ENCODE data around the gene APLP2. TPM values are rescaled to one million over a fixed set of nuclear protein-coding genes. Genes with fewer than 3 reads are reported as not detected.
A peak's percentile ranks its signal among the peaks of the same experiment; 100 is the strongest.

The APLP2 gene
- total RNA-seq, 2 experiments from 2014 or later: 34.6 to 40.2 TPM

DNA sequence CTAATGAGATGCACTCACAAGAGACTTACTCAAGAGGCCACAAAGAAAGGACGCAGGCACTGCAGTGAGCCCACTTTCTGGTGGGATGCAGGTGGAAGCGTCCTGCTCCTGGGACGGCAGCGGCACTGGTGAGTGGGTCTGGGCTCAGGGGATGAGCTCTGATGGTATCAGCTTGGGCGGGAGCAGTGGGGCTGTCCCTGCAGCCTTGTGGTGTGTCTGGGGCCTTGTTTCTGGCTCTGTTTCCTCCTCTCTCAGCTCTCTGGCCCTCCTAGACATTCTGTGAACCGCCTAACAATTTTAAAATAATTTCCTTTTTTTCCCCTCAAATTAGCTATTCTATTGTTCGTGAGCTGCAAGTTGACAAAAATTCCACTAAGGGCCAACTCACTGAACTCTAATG, 81.1 kb downstream of the APLP2 start:
- Mint-ChIP-seq H3K4me3 (no peak overlapping the region), H3K36me3 (ENCODE audit: low read depth) (no peaks in the 10 kb centered on the region), H3K4me1 (peaks cover 10% of the 10 kb centered on the region), H3K27me3 (no peaks in the 10 kb centered on the region), H3K9me3 (ENCODE audit: low read depth) (no peaks in the 10 kb centered on the region), H3K27ac (no peak overlapping the region)
- DNase-seq (no peak), ATAC-seq (no peak)
- intact Hi-C loops (cut with DNase I, micrococcal nuclease): no loop called here
- ChIA-PET CTCF (interaction anchor here (0.6 to 1.8 kb wide), 5 partner anchors 19 to 228 kb away, joined by 3 to 6 read pairs (median 3); no protein-coding TSS in a partner anchor), POLR2A (no interaction called here)

DNA sequence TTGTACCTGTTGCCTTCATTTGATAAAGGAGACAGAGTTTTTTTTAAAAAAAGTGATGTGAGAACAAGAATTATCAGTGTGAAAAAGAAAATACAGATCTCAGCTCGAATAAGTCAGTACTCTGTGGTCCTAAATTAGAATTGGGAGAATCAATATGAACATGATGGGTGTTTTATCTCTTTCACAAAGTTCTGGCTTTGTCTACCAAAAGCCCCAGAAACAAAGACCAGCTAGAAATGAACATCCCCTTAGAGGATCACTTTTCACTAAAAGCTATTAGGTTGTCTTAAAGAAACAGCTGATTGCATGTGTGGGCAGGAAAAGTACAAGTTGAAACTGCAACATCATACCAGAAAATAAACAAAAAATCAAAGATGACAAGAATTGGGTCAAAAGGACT, 81.5 kb downstream of the APLP2 start:
- ChIA-PET CTCF (interaction anchor here (0.6 to 1.8 kb wide), 6 partner anchors 19 to 778 kb away, joined by 3 to 6 read pairs (median 3); no protein-coding TSS in a partner anchor), POLR2A (no interaction called here)
- H3K9me3 Mint-ChIP-seq (ENCODE audit: low read depth): no peaks in the 10 kb centered on the region
- H3K36me3 Mint-ChIP-seq (ENCODE audit: low read depth): no peaks in the 10 kb centered on the region
- no peak overlapping the region for H3K27ac Mint-ChIP-seq
- H3K27me3 Mint-ChIP-seq: no peaks in the 10 kb centered on the region
- intact Hi-C loops (cut with DNase I, micrococcal nuclease): no loop called here
- DNase-seq (no peak), ATAC-seq (no peak)
- peaks cover 8% of the 10 kb centered on the region for H3K4me1 Mint-ChIP-seq
- H3K4me3 Mint-ChIP-seq: no peak overlapping the region

- no peak overlapping the region for H3K27ac Mint-ChIP-seq
- H3K27me3 Mint-ChIP-seq: peaks cover 28% of the 10 kb centered on the region
- no peaks in the 10 kb centered on the region for H3K36me3 Mint-ChIP-seq (ENCODE audit: low read depth)
- CTCF ChIA-PET: interaction anchor here (1.2 kb wide), 1 partner anchor 8 kb away, joined by 5 read pairs; no protein-coding TSS in a partner anchor
- no peaks in the 10 kb centered on the region for H3K9me3 Mint-ChIP-seq (ENCODE audit: low read depth)
- POLR2A ChIA-PET: no interaction called here
- DNase-seq: no peak
- ATAC-seq: no peak
- H3K4me3 Mint-ChIP-seq: no peak overlapping the region
- peaks cover 8% of the 10 kb centered on the region for H3K4me1 Mint-ChIP-seq
- intact Hi-C loops (cut with DNase I, micrococcal nuclease): no loop called here
These were observed 86.7 kb downstream of the APLP2 start for GRCh38 chr11:130156108-130157022.

- Mint-ChIP-seq H3K27ac (no peak overlapping the region), H3K9me3 (ENCODE audit: low read depth) (no peaks in the 10 kb centered on the region), H3K4me3 (no peak overlapping the region), H3K27me3 (peaks cover 33% of the 10 kb centered on the region), H3K4me1 (peaks cover 8% of the 10 kb centered on the region), H3K36me3 (ENCODE audit: low read depth) (no peaks in the 10 kb centered on the region)
- no peak for ATAC-seq
- ChIA-PET POLR2A (no interaction called here), CTCF (no interaction called here)
- intact Hi-C loops (cut with DNase I, micrococcal nuclease): no loop called here
- DNase-seq: no peak
These were observed 87.4 kb downstream of the APLP2 start for GRCh38 chr11:130157101-130157500.

GRCh38 chr11:130157840-130158239, 88.1 kb downstream of the APLP2 start:
- DNase-seq (no peak), ATAC-seq (no peak)
- ChIA-PET CTCF (interaction anchor here (0.6 to 0.8 kb wide), 2 partner anchors 21 to 156 kb away, joined by 3 read pairs; no protein-coding TSS in a partner anchor), POLR2A (no interaction called here)
- no peak overlapping the region for H3K4me3 Mint-ChIP-seq
- intact Hi-C loops (cut with DNase I, micrococcal nuclease): no loop called here
- no peaks in the 10 kb centered on the region for H3K36me3 Mint-ChIP-seq (ENCODE audit: low read depth)
- H3K27me3 Mint-ChIP-seq: peaks cover 38% of the 10 kb centered on the region
- peaks cover 8% of the 10 kb centered on the region for H3K4me1 Mint-ChIP-seq
- no peaks in the 10 kb centered on the region for H3K9me3 Mint-ChIP-seq (ENCODE audit: low read depth)
- H3K27ac Mint-ChIP-seq: no peak overlapping the region

- Mint-ChIP-seq H3K27ac (no peak overlapping the region), H3K4me3 (no peak overlapping the region), H3K9me3 (ENCODE audit: low read depth) (no peaks in the 10 kb centered on the region), H3K36me3 (ENCODE audit: low read depth) (no peaks in the 10 kb centered on the region), H3K27me3 (peaks cover 43% of the 10 kb centered on the region), H3K4me1 (peaks cover 8% of the 10 kb centered on the region)
- no peak for ATAC-seq
- intact Hi-C loops (cut with DNase I, micrococcal nuclease): no loop called here
- no peak for DNase-seq
- CTCF ChIA-PET: no interaction called here
- POLR2A ChIA-PET: no interaction called here
These were observed 89.4 kb downstream of the APLP2 start for GRCh38 chr11:130159139-130159538.

DNA sequence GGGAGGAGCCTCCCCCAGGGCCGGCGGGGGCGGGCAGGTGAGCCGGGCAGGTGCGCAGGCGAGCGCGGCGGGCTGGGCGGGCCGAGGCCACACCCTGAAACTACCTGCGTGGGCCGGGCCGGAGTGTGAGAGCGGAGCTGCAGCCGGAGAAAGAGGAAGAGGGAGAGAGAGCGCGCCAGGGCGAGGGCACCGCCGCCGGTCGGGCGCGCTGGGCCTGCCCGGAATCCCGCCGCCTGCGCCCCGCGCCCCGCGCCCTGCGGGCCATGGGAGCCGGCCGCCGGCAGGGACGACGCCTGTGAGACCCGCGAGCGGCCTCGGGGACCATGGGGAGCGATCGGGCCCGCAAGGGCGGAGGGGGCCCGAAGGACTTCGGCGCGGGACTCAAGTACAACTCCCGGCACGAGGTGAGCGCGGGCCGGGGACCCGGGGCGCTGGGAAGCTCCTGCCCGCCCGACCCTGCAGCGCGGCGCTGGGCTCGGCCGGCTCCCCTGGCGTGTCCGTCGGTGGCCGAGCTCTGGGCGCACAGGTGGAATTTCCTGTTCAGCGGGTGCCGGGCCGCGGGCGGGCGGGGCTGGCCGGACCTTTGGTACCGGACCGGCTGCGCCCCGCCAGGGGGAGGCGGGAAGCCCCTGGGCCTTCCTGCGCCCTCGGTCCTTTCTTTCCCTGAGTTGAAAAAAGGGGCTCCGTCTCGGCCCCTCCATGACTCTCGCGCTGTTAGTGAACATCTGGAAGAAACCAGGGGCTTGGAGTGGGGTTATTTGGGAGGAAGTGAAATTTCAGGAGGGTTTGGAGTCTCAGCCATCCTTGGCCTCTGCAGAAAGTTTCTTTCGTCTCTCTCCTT, 90.2 kb downstream of the APLP2 start, which contains the start of gene ST14:
TSS of gene ST14 (plus strand) at position 126 of the 841 bp plus-strand sequence. CDS start at position 324, 198 bp downstream.
- POLR2A ChIA-PET: no interaction called here
- no peak within 1 kb of the TSS for H3K27ac Mint-ChIP-seq
- intact Hi-C loops (cut with DNase I, micrococcal nuclease): no loop called here

DNA sequence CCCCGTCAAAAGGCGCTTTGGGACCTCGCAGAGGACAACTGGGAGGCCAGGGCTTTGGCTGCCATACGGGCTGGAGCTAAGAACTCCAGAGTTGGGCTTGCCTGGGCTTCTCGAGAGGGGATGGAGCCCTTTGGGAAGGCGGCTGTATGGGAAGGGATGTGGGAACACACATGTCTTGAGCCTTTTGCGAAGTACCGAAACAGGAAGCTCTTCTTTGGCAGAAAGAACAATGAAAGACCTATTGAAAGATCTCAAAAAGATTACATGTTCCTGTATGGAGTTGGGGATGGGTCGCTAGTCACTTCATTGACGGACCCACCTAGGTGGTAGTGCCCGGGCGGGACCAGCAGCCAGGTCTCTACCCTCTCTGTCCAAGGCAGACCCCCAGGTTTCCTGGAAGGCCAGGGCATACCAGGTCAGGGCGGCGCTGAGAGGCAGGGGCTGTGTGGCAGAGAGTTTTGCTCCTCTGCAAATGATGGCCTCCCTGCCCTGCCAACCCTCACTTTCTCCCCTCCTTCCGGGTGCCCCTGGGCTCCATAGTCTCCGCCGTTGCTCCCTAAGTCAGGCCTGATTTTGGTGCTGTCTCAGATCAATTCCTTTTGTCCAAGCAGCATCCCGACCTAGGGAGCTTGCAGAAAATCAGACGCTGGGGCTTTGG, 90.9 kb downstream of the APLP2 start:
- Mint-ChIP-seq H3K27me3 (peaks cover 50% of the 10 kb centered on the region), H3K9me3 (ENCODE audit: low read depth) (no peaks in the 10 kb centered on the region), H3K36me3 (ENCODE audit: low read depth) (no peaks in the 10 kb centered on the region), H3K27ac (no peak overlapping the region), H3K4me1 (peaks cover 8% of the 10 kb centered on the region), H3K4me3 (peak overlapping the region; percentile 13)
- ChIA-PET CTCF (no interaction called here), POLR2A (no interaction called here)
- ATAC-seq (no peak), DNase-seq (no peak)
- intact Hi-C loops (cut with DNase I, micrococcal nuclease): no loop called here

More for the DNA sequence above, 90.2 kb downstream of the APLP2 start, which contains the start of gene ST14:
- ATAC-seq: no peak
- Mint-ChIP-seq H3K36me3 (ENCODE audit: low read depth) (no peaks in the 10 kb centered on the region), H3K9me3 (ENCODE audit: low read depth) (no peaks in the 10 kb centered on the region), H3K4me3 (peak within 1 kb of the TSS; percentile 13), H3K27me3 (peaks cover 43% of the 10 kb centered on the region), H3K4me1 (peaks cover 8% of the 10 kb centered on the region)
- CTCF ChIA-PET: no interaction called here
- no peak for DNase-seq

DNA sequence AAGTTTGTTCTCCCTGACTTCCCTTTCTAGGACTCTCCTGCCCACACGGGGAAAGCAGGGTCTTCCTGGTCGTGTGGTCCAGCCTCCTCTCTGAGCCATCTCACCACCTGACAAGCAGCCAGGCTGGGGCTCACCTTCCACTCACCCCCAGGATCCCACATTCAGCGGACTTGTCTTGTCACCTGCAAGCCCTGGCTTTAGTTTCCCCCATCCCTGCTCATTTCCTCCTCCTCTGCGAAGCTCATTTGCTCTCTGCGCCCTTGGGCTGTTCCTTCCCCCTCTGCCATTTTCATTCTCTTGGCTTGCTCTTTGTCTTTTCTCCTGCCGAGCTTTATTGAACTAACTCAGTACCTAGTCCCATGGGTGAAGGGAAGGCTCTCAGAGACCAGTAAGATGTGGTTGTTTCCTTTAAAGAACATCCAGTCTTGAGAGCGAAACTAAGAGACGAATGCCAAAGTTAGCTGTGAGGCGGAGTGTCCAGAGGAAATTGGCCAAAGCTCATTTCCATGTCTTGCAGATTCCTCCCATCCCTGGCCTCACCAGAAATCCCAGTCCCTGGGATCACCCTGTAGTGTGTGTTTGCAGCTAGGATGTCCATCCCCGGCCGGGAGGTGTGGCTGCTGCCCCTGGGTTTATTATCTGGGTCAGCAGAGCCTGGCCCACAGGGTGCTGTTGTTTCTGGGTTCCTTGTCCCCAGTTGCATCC, 91.9 kb downstream of the APLP2 start:
- Mint-ChIP-seq H3K27me3 (peaks cover 53% of the 10 kb centered on the region), H3K4me3 (no peak overlapping the region), H3K9me3 (ENCODE audit: low read depth) (no peaks in the 10 kb centered on the region), H3K4me1 (peaks cover 8% of the 10 kb centered on the region), H3K36me3 (ENCODE audit: low read depth) (no peaks in the 10 kb centered on the region), H3K27ac (no peak overlapping the region)
- ChIA-PET POLR2A (no interaction called here), CTCF (no interaction called here)
- DNase-seq (no peak), ATAC-seq (no peak)
- intact Hi-C loops (cut with DNase I, micrococcal nuclease): no loop called here

DNA sequence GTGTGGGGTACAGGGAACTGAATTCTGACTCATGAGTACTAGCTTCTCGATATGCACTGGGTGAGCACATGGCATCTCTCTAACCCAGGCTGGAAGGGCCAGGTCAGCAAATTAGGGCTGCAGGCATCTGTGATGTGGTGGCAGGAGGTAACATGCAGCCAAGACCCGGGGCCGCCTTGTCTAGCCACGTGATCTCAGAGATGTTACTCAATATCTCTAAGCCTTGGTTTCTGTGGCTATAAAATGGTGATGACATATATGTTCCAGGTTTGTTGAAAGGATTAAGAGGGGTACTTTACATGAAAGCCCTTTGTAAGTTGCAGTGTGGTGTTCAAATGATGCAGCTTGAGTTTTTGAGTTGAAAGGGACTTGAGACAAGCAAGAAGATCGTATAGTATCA, 93.0 kb downstream of the APLP2 start:
- Mint-ChIP-seq H3K27me3 (peaks cover 52% of the 10 kb centered on the region), H3K27ac (no peak overlapping the region), H3K4me3 (no peak overlapping the region), H3K36me3 (ENCODE audit: low read depth) (no peaks in the 10 kb centered on the region), H3K9me3 (ENCODE audit: low read depth) (no peaks in the 10 kb centered on the region), H3K4me1 (peaks cover 8% of the 10 kb centered on the region)
- intact Hi-C loops (cut with DNase I, micrococcal nuclease): no loop called here
- POLR2A ChIA-PET: no interaction called here
- peak; percentile 56 for ATAC-seq
- CTCF ChIA-PET: interaction anchor here (0.6 to 1.2 kb wide), 2 partner anchors 151 to 277 kb away, joined by 3 read pairs; no protein-coding TSS in a partner anchor
- peak; percentile 19 for DNase-seq

Measured in activated CD4-positive, alpha-beta T cell treated with anti-CD3 and anti-CD28 coated beads for 36 hours (primary cell).